GM18861 (cell line): ENCODE data around the gene WRAP73.

Experiments used
- ATAC-seq: cut with Tn5 transposase; IDR thresholded peaks from one replicate; pipeline ENCODE4 v1.9.1; 2021; ENCODE audit not compliant: unreplicated experiment

The WRAP73 gene

GRCh38 chr1:3669421-3669821 is 19.5 kb upstream of the WRAP73 start:
- ATAC-seq: no peak

GRCh38 chr1:3668585-3669300 is 18.8 kb upstream of the WRAP73 start:
- ATAC-seq: no peak

GRCh38 chr1:3668148-3668547 is 18.2 kb upstream of the WRAP73 start:
- ATAC-seq: no peak

GRCh38 chr1:3664700-3665375 is 14.9 kb upstream of the WRAP73 start:
- ATAC-seq: no peak

GRCh38 chr1:3663999-3664699 is 14.2 kb upstream of the WRAP73 start:
- no peak for ATAC-seq

GRCh38 chr1:3662080-3662671 is 12.3 kb upstream of the WRAP73 start:
- ATAC-seq: no peak

- no peak for ATAC-seq
These were observed 11.7 kb upstream of the WRAP73 start for GRCh38 chr1:3661631-3662030.

GRCh38 chr1:3660704-3661103 is 10.8 kb upstream of the WRAP73 start:
- ATAC-seq: no peak

GRCh38 chr1:3659093-3659492 is 9.2 kb upstream of the WRAP73 start:
- no peak for ATAC-seq

- ATAC-seq: no peak
These were observed 8.3 kb upstream of the WRAP73 start for GRCh38 chr1:3658231-3658615.

- ATAC-seq: no peak
These were observed 7.8 kb upstream of the WRAP73 start for GRCh38 chr1:3657578-3658230.

- no peak for ATAC-seq
These were observed 7.2 kb upstream of the WRAP73 start for GRCh38 chr1:3657096-3657475.

GRCh38 chr1:3656450-3657095 is 6.7 kb upstream of the WRAP73 start:
- no peak for ATAC-seq

GRCh38 chr1:3654549-3655281 is 4.8 kb upstream of the WRAP73 start:
- ATAC-seq: no peak

GRCh38 chr1:3653286-3653618 is 3.3 kb upstream of the WRAP73 start:
- ATAC-seq: no peak

GRCh38 chr1:3652548-3653285 is 2.8 kb upstream of the WRAP73 start:
- ATAC-seq: no peak

GRCh38 chr1:3651930-3652547 is 2.1 kb upstream of the WRAP73 start, which contains the start of gene TP73:
Gene TP73, plus strand, starts transcription at chr1:3652516. Its CDS starts 29,850 bp downstream, at chr1:3682366.
- ATAC-seq: no peak

GRCh38 chr1:3651026-3651929 is 1.4 kb upstream of the WRAP73 start:
- no peak for ATAC-seq
